Measurements from ENCODE around the gene RPL7L1.

Gene RPL7L1

GRCh38 chr6:42923666-42924065 lies 44.2 kb downstream of the RPL7L1 start:
- no peak overlapping the region for H3K27ac ChIP-seq (ENCODE audit: extremely low read depth, low read depth, low read length)
- no peak overlapping the region for H3K4me3 ChIP-seq (ENCODE audit: low read depth, low read length)
- no peaks in the 10 kb centered on the region for H3K9me3 ChIP-seq (ENCODE audit: control insufficient read depth, insufficient read depth, low read depth, low read length)
- no peaks in the 10 kb centered on the region for H3K36me3 ChIP-seq (ENCODE audit: control insufficient read depth in 2 of 2, insufficient read depth in 1 of 2, low read length in 2 of 2)
- CTCF ChIA-PET: interaction anchor here (1.1 kb wide), 1 partner anchor 9 kb away, joined by 10 read pairs; no protein-coding TSS in a partner anchor
- peaks cover 3% of the 10 kb centered on the region; the same call in 1 of the 2 replicates for H3K4me1 ChIP-seq (ENCODE audit: control insufficient read depth, insufficient read depth, low read length)
- POLR2A ChIA-PET: no interaction called here
- TF ChIP-seq GFI1B (tag by site-specific recombination; IDR thresholded peaks at IDR 0.05): 0 out of 2 replicates have a peak, but pooled peaks have one; percentile 11
- peak; percentile 57; the same call in 1 of the 2 replicates for TF ChIP-seq ZBTB48 (tag by site-specific recombination; IDR thresholded peaks at IDR 0.05)
- 0 out of 2 replicates have a peak, but pooled peaks have one; percentile 9 for TF ChIP-seq ZBTB20 (tag by site-specific recombination; IDR thresholded peaks at IDR 0.05)
- no peak for TF ChIP-seq KLF1 (tag by site-specific recombination; IDR thresholded peaks at IDR 0.05)

GRCh38 chr6:42925248-42925857 lies 45.9 kb downstream of the RPL7L1 start:
- H3K27ac ChIP-seq (ENCODE audit: extremely low read depth, low read depth, low read length): no peak overlapping the region
- ChIA-PET POLR2A (interaction anchor here (0.6 to 1.0 kb wide), 2 partner anchors 39 to 134 kb away, joined by 3 read pairs; partner anchors contain the start of genes KLC4 and MRPL2), CTCF (interaction anchor here (0.9 kb wide), 1 partner anchor 200 kb away, joined by 3 read pairs; no protein-coding TSS in a partner anchor)
- H3K9me3 ChIP-seq (ENCODE audit: control insufficient read depth, insufficient read depth, low read depth, low read length): no peaks in the 10 kb centered on the region
- no peaks in the 10 kb centered on the region for H3K36me3 ChIP-seq (ENCODE audit: control insufficient read depth in 2 of 2, insufficient read depth in 1 of 2, low read length in 2 of 2)
- TF ChIP-seq ZBTB48 (tag by site-specific recombination; IDR thresholded peaks at IDR 0.05): no peak
- no peak for TF ChIP-seq ZBTB17 (tag by site-specific recombination; IDR thresholded peaks at IDR 0.05)
- no peak for TF ChIP-seq ZFHX2 (tag by site-specific recombination; conservative IDR thresholded peaks at IDR 0.05)
- TF ChIP-seq, protein P1, sequence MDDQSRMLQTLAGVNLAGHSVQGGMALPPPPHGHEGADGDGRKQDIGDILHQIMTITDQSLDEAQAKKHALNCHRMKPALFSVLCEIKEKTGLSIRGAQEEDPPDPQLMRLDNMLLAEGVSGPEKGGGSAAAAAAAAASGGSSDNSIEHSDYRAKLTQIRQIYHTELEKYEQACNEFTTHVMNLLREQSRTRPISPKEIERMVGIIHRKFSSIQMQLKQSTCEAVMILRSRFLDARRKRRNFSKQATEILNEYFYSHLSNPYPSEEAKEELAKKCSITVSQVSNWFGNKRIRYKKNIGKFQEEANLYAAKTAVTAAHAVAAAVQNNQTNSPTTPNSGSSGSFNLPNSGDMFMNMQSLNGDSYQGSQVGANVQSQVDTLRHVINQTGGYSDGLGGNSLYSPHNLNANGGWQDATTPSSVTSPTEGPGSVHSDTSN (CRISPR knock-in tag; IDR thresholded peaks at IDR 0.05): no peak
- no peak for TF ChIP-seq ZNF302 (tag by site-specific recombination; IDR thresholded peaks at IDR 0.05; ENCODE audit: low read depth)
- TF ChIP-seq ZNF529 (tag by site-specific recombination; IDR thresholded peaks at IDR 0.05; ENCODE audit: insufficient replicate concordance): no peak
- no peak for TF ChIP-seq ZNF521 (tag by site-specific recombination; IDR thresholded peaks at IDR 0.05)
- no peak for TF ChIP-seq ZIC2 (tag by site-specific recombination; IDR thresholded peaks at IDR 0.05)
- TF ChIP-seq ZNF404 (tag by site-specific recombination; IDR thresholded peaks at IDR 0.05): no peak
- TF ChIP-seq GLIS2 (tag by site-specific recombination; IDR thresholded peaks at IDR 0.05): no peak
- no peak for TF ChIP-seq ZSCAN18 (tag by site-specific recombination; IDR thresholded peaks at IDR 0.05)
- no peak for TF ChIP-seq BCL11A (tag by site-specific recombination; IDR thresholded peaks at IDR 0.05; ENCODE audit: low read depth)
- TF ChIP-seq ZNF169 (tag by site-specific recombination; IDR thresholded peaks at IDR 0.05): no peak
- TF ChIP-seq ZNF624 (tag by site-specific recombination; IDR thresholded peaks at IDR 0.05): no peak
- TF ChIP-seq ZNF311 (tag by site-specific recombination; IDR thresholded peaks at IDR 0.05; ENCODE audit: borderline replicate concordance): no peak
- TF ChIP-seq ZNF473 (tag by site-specific recombination; IDR thresholded peaks at IDR 0.05): no peak
- TF ChIP-seq, protein P2, sequence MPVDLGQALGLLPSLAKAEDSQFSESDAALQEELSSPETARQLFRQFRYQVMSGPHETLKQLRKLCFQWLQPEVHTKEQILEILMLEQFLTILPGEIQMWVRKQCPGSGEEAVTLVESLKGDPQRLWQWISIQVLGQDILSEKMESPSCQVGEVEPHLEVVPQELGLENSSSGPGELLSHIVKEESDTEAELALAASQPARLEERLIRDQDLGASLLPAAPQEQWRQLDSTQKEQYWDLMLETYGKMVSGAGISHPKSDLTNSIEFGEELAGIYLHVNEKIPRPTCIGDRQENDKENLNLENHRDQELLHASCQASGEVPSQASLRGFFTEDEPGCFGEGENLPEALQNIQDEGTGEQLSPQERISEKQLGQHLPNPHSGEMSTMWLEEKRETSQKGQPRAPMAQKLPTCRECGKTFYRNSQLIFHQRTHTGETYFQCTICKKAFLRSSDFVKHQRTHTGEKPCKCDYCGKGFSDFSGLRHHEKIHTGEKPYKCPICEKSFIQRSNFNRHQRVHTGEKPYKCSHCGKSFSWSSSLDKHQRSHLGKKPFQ (tag by site-specific recombination; IDR thresholded peaks at IDR 0.05): no peak
- peaks cover 3% of the 10 kb centered on the region; the same call in 1 of the 2 replicates for H3K4me1 ChIP-seq (ENCODE audit: control insufficient read depth, insufficient read depth, low read length)
- no peak overlapping the region for H3K4me3 ChIP-seq (ENCODE audit: low read depth, low read length)
